Astrocyte (in vitro differentiated cells and primary cell): ENCODE data around the gene ARHGAP26. TPM values are rescaled to one million over a fixed set of nuclear protein-coding genes. Genes with fewer than 3 reads are reported as not detected.

Source experiments
- DNase-seq: peaks from one replicate; pipeline ENCODE4 v3.0.0-alpha.2; 2010; ENCODE audit warnings: low read depth
- FAIRE-seq: peaks from 2 replicates; lab custom pipeline; 2011; peaks lifted over from hg19 to GRCh38; lab: Jason Lieb, UNC
- H2AFZ ChIP-seq: 2 replicates; pipeline ENCODE4 v1.6.0; 2012; ENCODE audit warnings: low read depth, low read length, inconsistent platforms
- H3K27ac ChIP-seq: 2 replicates; pipeline ENCODE4 v1.5.1; 2011; ENCODE audit warnings: low read depth, low read length, inconsistent platforms
- H3K27me3 ChIP-seq: 2 replicates; pipeline ENCODE4 v1.6.0; 2011; ENCODE audit warnings: low read length, inconsistent platforms; ENCODE audit not compliant: insufficient read depth
- H3K36me3 ChIP-seq: 2 replicates; pipeline ENCODE4 v1.5.1; 2011; ENCODE audit warnings: low read length, inconsistent platforms; ENCODE audit not compliant: insufficient read depth
- H3K4me1 ChIP-seq: 2 replicates; pipeline ENCODE4 v1.5.1; 2011; ENCODE audit warnings: low read length, inconsistent platforms; ENCODE audit not compliant: insufficient read depth
- H3K4me2 ChIP-seq: 2 replicates; pipeline ENCODE4 v1.6.0; 2012; ENCODE audit warnings: low read length, inconsistent platforms
- H3K4me3 ChIP-seq: 2 replicates; pipeline ENCODE4 v1.5.1; 2011; ENCODE audit warnings: low read depth, mild to moderate bottlenecking, low read length, inconsistent platforms; ENCODE audit not compliant: insufficient read depth
- H3K79me2 ChIP-seq: 2 replicates; pipeline ENCODE4 v1.6.0; 2012; ENCODE audit warnings: mild to moderate bottlenecking, low read length, inconsistent platforms; ENCODE audit not compliant: insufficient read depth
- H3K9ac ChIP-seq: 2 replicates; pipeline ENCODE4 v1.6.0; 2012; ENCODE audit warnings: mild to moderate bottlenecking, low read length, inconsistent platforms
- H3K9me3 ChIP-seq: 2 replicates; pipeline ENCODE4 v1.5.1; 2012; ENCODE audit warnings: low read depth, mild to moderate bottlenecking, low read length, inconsistent platforms; ENCODE audit not compliant: insufficient read depth
- H4K20me1 ChIP-seq: 2 replicates; pipeline ENCODE4 v1.6.0; 2012; ENCODE audit warnings: low read length, inconsistent platforms; ENCODE audit not compliant: insufficient read depth
- H3K27ac Mint-ChIP-seq: one replicate; pipeline ENCODE4 v1.8.0; 2021; ENCODE audit warnings: mild to moderate bottlenecking, mixed read lengths; ENCODE audit not compliant: unreplicated experiment
- H3K27me3 Mint-ChIP-seq: one replicate; pipeline ENCODE4 v1.8.0; 2021; ENCODE audit warnings: low read depth, mixed read lengths; ENCODE audit not compliant: unreplicated experiment
- H3K36me3 Mint-ChIP-seq: one replicate; pipeline ENCODE4 v1.8.0; 2021; ENCODE audit warnings: low read depth, mixed read lengths; ENCODE audit not compliant: unreplicated experiment
- H3K4me1 Mint-ChIP-seq: one replicate; pipeline ENCODE4 v1.8.0; 2021; ENCODE audit warnings: low read depth, mixed read lengths; ENCODE audit not compliant: unreplicated experiment
- H3K4me3 Mint-ChIP-seq: one replicate; pipeline ENCODE4 v1.8.0; 2021; ENCODE audit warnings: mild to moderate bottlenecking, moderate library complexity, mixed read lengths; ENCODE audit not compliant: unreplicated experiment
- H3K9me3 Mint-ChIP-seq: one replicate; pipeline ENCODE4 v1.8.0; 2021; ENCODE audit warnings: mild to moderate bottlenecking, mixed read lengths; ENCODE audit not compliant: unreplicated experiment
- EZH2 ChIP-seq: IDR thresholded peaks from 2 replicates; pipeline ENCODE4 v1.6.1; 2012; ENCODE audit warnings: mild to moderate bottlenecking, low read length, inconsistent platforms; ENCODE audit not compliant: insufficient read depth
- total RNA-seq: library from RNA; stranded (reverse); gene quantifications from 2 replicates; pipeline ENCODE4 v1.2.1, GENCODE V29; 2021
- TF ChIP-seq, protein P1 (sequence below): IDR thresholded peaks from 2 replicates; pipeline ENCODE4 v1.5.1; 2011; ENCODE audit warnings: low read depth, mild to moderate bottlenecking, inconsistent platforms, low read length, moderate library complexity; ENCODE audit not compliant: insufficient read depth

ARHGAP26 gene
- total RNA-seq, 1 donor from 2014 or later: 5.6 TPM

DNA sequence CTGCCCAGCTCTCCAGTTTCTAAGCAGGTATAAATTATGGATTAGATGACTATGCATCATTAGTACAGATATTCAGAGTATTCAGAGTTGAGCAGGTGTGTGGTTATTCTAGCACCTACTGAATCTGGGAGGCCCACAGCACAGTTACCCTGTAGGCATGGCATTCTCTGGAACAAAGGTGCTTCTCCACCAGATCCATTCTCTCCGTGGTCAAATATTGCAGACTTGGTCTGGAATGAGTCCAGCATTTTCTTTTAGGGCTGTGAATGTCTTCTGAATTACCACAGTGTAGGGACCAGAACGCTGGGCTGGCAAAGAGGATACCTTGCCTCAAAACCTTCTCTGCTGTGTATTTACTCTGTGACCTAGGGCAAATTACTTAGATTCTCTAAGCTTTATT lies 116.8 kb downstream of the ARHGAP26 start:
- H3K4me1 ChIP-seq: peaks cover 9% of the 10 kb centered on the region
- Mint-ChIP-seq H3K27me3 (no peaks in the 10 kb centered on the region), H3K4me3 (no peak overlapping the region), H3K9me3 (no peaks in the 10 kb centered on the region), H3K4me1 (peaks cover 25% of the 10 kb centered on the region), H3K36me3 (no peaks in the 10 kb centered on the region), H3K27ac (no peak overlapping the region)
- H3K4me2 ChIP-seq: no peak overlapping the region
- DNase-seq: no peak
- H4K20me1 ChIP-seq: no peaks in the 10 kb centered on the region
- no peak overlapping the region for H2AFZ ChIP-seq
- H3K79me2 ChIP-seq: no peaks in the 10 kb centered on the region
- TF ChIP-seq EZH2: no peak
- TF ChIP-seq, protein P1, sequence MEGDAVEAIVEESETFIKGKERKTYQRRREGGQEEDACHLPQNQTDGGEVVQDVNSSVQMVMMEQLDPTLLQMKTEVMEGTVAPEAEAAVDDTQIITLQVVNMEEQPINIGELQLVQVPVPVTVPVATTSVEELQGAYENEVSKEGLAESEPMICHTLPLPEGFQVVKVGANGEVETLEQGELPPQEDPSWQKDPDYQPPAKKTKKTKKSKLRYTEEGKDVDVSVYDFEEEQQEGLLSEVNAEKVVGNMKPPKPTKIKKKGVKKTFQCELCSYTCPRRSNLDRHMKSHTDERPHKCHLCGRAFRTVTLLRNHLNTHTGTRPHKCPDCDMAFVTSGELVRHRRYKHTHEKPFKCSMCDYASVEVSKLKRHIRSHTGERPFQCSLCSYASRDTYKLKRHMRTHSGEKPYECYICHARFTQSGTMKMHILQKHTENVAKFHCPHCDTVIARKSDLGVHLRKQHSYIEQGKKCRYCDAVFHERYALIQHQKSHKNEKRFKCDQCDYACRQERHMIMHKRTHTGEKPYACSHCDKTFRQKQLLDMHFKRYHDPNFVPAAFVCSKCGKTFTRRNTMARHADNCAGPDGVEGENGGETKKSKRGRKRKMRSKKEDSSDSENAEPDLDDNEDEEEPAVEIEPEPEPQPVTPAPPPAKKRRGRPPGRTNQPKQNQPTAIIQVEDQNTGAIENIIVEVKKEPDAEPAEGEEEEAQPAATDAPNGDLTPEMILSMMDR: no peak
- FAIRE-seq: no peak
- no peaks in the 10 kb centered on the region for H3K36me3 ChIP-seq
- H3K9ac ChIP-seq: no peak overlapping the region
- H3K27ac ChIP-seq: no peak overlapping the region
- no peaks in the 10 kb centered on the region for H3K27me3 ChIP-seq
- H3K9me3 ChIP-seq: no peaks in the 10 kb centered on the region
- no peak overlapping the region for H3K4me3 ChIP-seq

GRCh38 chr5:142888469-142889085 lies 118.4 kb downstream of the ARHGAP26 start:
- Histone ChIP-seq H3K36me3 (no peaks in the 10 kb centered on the region), H4K20me1 (no peaks in the 10 kb centered on the region), H2AFZ (no peak overlapping the region), H3K27ac (no peak overlapping the region), H3K79me2 (no peaks in the 10 kb centered on the region), H3K4me2 (no peak overlapping the region), H3K4me1 (peaks cover under 1% of the 10 kb centered on the region), H3K9ac (no peak overlapping the region), H3K4me3 (no peak overlapping the region), H3K9me3 (no peaks in the 10 kb centered on the region), H3K27me3 (no peaks in the 10 kb centered on the region)
- no peaks in the 10 kb centered on the region for H3K27me3 Mint-ChIP-seq
- DNase-seq (no peak), FAIRE-seq (peak; percentile 54)
- H3K27ac Mint-ChIP-seq: no peak overlapping the region
- H3K4me1 Mint-ChIP-seq: peaks cover 19% of the 10 kb centered on the region
- no peak overlapping the region for H3K4me3 Mint-ChIP-seq
- H3K9me3 Mint-ChIP-seq: no peaks in the 10 kb centered on the region
- no peak for TF ChIP-seq EZH2
- TF ChIP-seq, protein P1: peak; percentile 87
- no peaks in the 10 kb centered on the region for H3K36me3 Mint-ChIP-seq

DNA sequence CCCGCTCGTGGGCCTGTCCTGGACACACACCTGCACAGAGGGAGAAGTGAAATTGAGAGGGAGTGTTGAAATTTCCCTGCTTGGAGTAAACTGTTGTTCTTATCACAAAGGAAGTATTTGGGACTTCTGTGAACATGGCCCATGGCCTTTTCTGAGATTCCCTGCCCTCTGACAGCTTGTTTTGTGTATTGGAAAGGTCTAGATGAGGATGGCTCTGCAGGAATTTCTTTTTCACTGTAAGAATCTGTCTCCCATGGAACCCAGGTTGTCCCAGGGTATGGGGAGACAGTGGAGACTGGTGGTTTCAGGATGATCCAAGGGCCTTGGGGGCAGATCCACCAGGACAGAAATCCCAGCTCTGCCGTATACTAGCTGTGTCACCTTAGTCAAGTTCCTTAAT lies 121.8 kb downstream of the ARHGAP26 start:
- peaks cover 3% of the 10 kb centered on the region for H3K4me1 ChIP-seq
- Mint-ChIP-seq H3K4me1 (peaks cover 20% of the 10 kb centered on the region), H3K9me3 (no peaks in the 10 kb centered on the region), H3K27me3 (no peaks in the 10 kb centered on the region), H3K36me3 (no peaks in the 10 kb centered on the region), H3K27ac (no peak overlapping the region), H3K4me3 (no peak overlapping the region)
- H3K27ac ChIP-seq: no peak overlapping the region
- no peak overlapping the region for H3K4me3 ChIP-seq
- no peaks in the 10 kb centered on the region for H4K20me1 ChIP-seq
- H3K27me3 ChIP-seq: no peaks in the 10 kb centered on the region
- no peaks in the 10 kb centered on the region for H3K79me2 ChIP-seq
- DNase-seq (no peak), FAIRE-seq (no peak)
- no peaks in the 10 kb centered on the region for H3K9me3 ChIP-seq
- TF ChIP-seq, protein P1: no peak
- no peak for TF ChIP-seq EZH2
- no peak overlapping the region for H2AFZ ChIP-seq
- H3K36me3 ChIP-seq: no peaks in the 10 kb centered on the region
- no peak overlapping the region for H3K4me2 ChIP-seq
- no peak overlapping the region for H3K9ac ChIP-seq
